Measurements from ENCODE around the gene HAND2. TPM values are rescaled to one million over a fixed set of nuclear protein-coding genes. Genes with fewer than 3 reads are reported as not detected.

Gene HAND2
- total and polyA plus RNA-seq, 12 donors = 48.6 to 196 (median 117) TPM

DNA sequence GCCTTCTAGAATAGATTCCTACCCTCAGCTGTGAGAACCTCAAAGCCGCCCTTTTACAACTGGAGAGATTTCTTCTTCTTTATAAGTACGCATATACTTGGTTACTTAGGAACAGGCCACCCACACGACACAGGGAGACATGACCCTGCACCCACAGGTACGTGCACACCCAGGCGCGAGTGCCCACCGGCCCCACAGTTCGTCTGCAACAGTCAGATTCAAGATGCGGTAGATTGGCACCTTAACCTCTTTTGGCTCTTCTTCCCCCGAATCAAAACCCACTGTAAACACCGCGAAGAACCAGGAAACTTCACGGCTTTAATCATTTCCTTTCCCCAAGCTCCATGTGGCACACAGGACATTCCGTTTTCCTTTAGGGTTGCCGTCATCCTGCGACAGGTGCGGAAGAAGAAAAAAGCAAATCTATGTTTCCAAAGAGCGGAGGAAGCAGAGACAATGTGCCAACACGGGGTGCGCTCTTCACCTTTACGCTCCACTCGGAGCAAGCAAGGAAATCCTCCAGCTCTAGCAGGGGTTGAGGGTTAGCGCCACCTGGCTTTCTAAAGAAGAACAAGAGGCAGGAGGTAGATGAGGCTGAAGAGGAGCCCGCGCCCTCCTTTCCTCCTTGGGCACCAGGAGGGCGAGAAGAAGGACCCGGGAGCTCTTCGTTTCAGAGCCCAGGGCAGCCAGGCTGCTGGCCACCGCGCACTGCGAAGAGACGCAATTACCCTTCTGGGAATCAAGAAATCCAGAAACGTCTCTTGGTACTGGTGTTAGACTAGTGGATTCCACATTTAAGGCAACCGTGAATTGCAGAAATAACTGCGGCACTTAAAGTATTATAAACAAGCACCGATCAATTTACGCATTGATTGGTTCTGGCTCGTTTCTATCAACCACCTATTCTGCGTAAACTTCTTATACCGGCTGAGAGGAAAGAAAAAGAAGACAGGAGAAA, 35.7 kb downstream of the HAND2 start:
- H3K4me3 ChIP-seq = peak overlapping the region in 9 of 10 donors; percentile 19 to 54 (median 48)
- ATAC-seq (peak; percentile 85 to 95 (median 91)), DNase-seq (peak; percentile 29 to 60)
- intact Hi-C loops (cut with DNase I) = loop anchor here in 9 of 10 donors (2.0 to 10.0 kb wide), 4 partner anchors 72 to 179 kb away; no protein-coding TSS in a partner anchor
- H3K36me3 ChIP-seq = no peaks in the 10 kb centered on the region
- peaks cover 0 to 38% (median 9%) of the 10 kb centered on the region in 9 donors for H3K4me1 ChIP-seq
- peaks cover 0 to 24% (median 0%) of the 10 kb centered on the region in 7 donors for H3K27me3 ChIP-seq
- TF ChIP-seq, protein P1, sequence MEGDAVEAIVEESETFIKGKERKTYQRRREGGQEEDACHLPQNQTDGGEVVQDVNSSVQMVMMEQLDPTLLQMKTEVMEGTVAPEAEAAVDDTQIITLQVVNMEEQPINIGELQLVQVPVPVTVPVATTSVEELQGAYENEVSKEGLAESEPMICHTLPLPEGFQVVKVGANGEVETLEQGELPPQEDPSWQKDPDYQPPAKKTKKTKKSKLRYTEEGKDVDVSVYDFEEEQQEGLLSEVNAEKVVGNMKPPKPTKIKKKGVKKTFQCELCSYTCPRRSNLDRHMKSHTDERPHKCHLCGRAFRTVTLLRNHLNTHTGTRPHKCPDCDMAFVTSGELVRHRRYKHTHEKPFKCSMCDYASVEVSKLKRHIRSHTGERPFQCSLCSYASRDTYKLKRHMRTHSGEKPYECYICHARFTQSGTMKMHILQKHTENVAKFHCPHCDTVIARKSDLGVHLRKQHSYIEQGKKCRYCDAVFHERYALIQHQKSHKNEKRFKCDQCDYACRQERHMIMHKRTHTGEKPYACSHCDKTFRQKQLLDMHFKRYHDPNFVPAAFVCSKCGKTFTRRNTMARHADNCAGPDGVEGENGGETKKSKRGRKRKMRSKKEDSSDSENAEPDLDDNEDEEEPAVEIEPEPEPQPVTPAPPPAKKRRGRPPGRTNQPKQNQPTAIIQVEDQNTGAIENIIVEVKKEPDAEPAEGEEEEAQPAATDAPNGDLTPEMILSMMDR (IDR thresholded peaks at IDR 0.05) = peak; percentile 49 to 86 (median 77)
- WGBS, 2 donors = 24% methylated on average over 40 of the region's 40 CpGs
- H3K27ac ChIP-seq = peak overlapping the region in 1 of 10 donors; percentile 27
- H3K9me3 ChIP-seq = no peaks in the 10 kb centered on the region

DNA sequence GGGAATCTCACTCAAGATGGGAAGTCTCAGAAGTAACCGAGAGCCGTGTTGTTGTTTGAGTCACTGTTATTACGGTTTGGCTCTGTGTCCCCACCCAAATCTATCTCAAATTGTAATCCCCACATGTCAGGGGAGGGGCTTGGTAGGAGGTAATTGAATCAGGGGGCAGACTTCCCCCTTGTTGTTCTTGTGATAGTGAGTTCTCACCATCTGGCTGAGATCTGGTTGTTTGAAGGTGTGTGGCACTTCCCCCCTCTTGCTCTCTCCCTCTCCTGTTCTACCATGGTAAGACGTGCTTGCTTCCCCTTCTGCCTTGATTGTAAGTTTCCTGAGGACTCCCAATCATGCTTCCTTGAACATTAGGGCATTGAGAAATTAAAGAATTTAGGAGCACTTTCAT, 37.0 kb downstream of the HAND2 start:
- 92 to 93% methylated on average over 4 of the region's 4 CpGs for WGBS, 2 donors
- intact Hi-C loops (cut with DNase I) = loop anchor here in 8 of 10 donors (1.0 to 10.0 kb wide), 4 partner anchors 71 to 178 kb away; no protein-coding TSS in a partner anchor
- peaks cover 0 to 39% (median 9%) of the 10 kb centered on the region in 9 donors for H3K4me1 ChIP-seq
- ATAC-seq (no peak), DNase-seq (no peak)
- no peak overlapping the region for H3K4me3 ChIP-seq
- peaks cover 0 to 24% (median 0%) of the 10 kb centered on the region in 7 donors for H3K27me3 ChIP-seq
- no peaks in the 10 kb centered on the region for H3K36me3 ChIP-seq
- no peaks in the 10 kb centered on the region for H3K9me3 ChIP-seq
- no peak overlapping the region for H3K27ac ChIP-seq
- TF ChIP-seq, protein P1 (IDR thresholded peaks at IDR 0.05) = no peak

DNA sequence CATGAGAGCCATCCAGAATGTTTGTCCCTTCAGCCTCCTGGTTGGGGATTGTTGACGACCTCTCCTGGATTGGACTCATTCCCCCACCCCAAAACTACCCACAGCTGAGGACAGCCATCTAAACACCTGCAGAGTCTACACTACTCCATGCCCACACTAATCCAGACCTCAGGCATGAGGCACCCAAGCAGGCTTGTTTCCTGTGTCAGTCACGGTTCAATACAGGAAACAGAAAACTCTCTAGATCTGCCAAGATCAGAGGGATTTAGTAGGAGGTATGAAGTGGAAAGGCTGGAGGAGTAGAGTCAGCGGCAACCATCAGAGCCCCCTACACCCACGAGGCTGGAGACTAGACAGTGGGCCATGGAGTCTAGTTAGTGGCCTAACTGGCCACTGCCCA, 37.7 kb downstream of the HAND2 start:
- intact Hi-C loops (cut with DNase I) = loop anchor here in 8 of 10 donors (5.0 to 10.0 kb wide), 3 partner anchors 70 to 178 kb away; no protein-coding TSS in a partner anchor
- Histone ChIP-seq H3K36me3 (no peaks in the 10 kb centered on the region), H3K4me3 (no peak overlapping the region), H3K27ac (no peak overlapping the region), H3K27me3 (peaks cover 0 to 24% (median 0%) of the 10 kb centered on the region in 7 donors), H3K4me1 (peaks cover 0 to 37% (median 10%) of the 10 kb centered on the region in 9 donors), H3K9me3 (no peaks in the 10 kb centered on the region)
- DNase-seq (no peak), ATAC-seq (no peak)
- TF ChIP-seq, protein P1 (IDR thresholded peaks at IDR 0.05) = no peak
- 77 to 83% methylated on average over 4 of the region's 4 CpGs for WGBS, 2 donors

DNA sequence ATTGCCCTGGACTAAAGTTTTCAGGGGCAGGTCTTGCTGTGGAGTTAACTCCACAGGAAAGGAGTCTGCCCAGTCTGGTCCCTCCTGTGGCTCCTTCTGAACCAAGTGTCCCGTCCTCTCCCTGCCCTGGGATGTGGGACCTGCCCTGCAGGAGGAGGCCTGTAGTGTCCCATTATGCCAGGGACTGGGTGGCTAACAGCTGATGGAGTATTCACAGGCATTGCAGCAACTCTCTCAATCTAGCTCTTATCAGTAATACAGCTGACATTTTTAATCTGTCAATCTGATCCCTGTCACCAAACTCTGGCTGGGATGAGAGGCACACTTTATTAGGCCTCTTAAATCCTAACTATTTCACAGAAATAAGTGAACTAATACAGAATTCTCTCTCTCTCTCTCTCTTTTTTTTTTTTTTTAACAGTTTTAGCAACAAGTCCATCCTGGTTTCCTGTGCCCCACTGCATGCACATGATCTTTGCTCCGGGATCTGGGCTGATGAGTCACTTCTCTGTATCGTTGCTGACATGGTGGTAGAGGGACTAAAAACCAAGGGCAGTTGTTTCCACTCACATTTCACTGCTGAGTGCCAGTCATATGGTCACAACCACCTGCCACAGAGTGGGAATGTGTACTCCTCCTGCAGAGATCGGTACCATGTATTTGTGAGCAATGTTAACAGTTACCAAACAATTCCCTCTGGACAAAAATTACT, 39.1 kb downstream of the HAND2 start:
- Histone ChIP-seq H3K27ac (peak overlapping the region in 7 of 10 donors; percentile 1 to 64 (median 40)), H3K9me3 (no peaks in the 10 kb centered on the region), H3K4me3 (no peak overlapping the region), H3K36me3 (no peaks in the 10 kb centered on the region), H3K4me1 (peaks cover 0 to 46% (median 20%) of the 10 kb centered on the region in 9 donors), H3K27me3 (peaks cover 0 to 21% (median 0%) of the 10 kb centered on the region in 7 donors)
- ATAC-seq = peak in 5 of 8 donors; percentile 32 to 63 (median 37)
- TF ChIP-seq, protein P1 (IDR thresholded peaks at IDR 0.05) = no peak
- WGBS, 2 donors = 35% methylated on average over 4 of the region's 4 CpGs
- DNase-seq = no peak
- intact Hi-C loops (cut with DNase I) = loop anchor here in 8 of 10 donors (5.0 to 10.0 kb wide), 3 partner anchors 69 to 176 kb away; no protein-coding TSS in a partner anchor

Data from heart right ventricle (tissue), 16 donors.